ENCODE measurements around the gene PAX2.
"Not testable (repeated sequence)": the region's sequence is repeated elsewhere in the genome, so short reads cannot be mapped to it uniquely, and the experiment has no call there.

PAX2 gene

DNA sequence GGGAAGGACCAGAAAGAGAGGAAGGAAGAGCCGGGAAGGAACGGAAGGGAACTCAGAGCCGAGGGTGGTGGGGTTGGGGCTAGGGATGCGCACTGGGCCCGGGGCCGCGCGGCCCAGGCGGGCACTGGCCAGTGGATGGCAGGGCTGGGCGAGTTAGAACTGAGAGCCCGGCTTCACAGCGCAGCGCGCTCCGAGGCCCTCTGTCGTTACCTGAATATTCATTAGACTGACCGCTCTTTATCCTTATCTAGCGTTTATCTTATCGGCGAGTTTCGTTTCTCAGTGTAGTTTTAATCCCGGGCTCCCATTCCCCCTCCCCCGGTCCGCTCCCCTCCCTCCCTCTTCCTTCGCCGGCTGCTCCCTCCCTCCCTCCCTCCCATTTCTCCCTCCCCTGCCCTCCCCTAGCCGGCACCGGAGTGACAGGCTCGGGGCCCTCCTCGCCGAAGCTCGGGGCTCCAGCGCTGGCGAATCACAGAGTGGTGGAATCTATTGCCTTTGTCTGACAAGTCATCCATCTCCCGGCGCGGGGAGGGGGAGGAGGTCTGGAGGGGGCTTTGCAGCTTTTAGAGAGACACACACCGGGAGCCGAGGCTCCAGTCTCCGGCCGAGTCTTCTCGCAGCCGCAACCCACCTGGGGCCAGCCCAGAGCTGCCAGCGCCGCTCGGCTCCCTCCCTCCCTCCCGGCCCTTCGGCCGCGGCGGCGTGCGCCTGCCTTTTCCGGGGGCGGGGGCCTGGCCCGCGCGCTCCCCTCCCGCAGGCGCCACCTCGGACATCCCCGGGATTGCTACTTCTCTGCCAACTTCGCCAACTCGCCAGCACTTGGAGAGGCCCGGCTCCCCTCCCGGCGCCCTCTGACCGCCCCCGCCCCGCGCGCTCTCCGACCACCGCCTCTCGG, at the start of gene PAX2:
Gene PAX2 (plus strand): TSS at position 596 of the 895 bp plus-strand sequence. CDS start 679 bp downstream, outside the sequence.
- DNase-seq, result no peak

- no peak for DNase-seq
Observed at GRCh38 chr10:100696477-100696901, 48.9 kb upstream of the PAX2 start.

GRCh38 chr10:100697070-100697469, 48.3 kb upstream of the PAX2 start:
- no peak for DNase-seq

- DNase-seq, result no peak
Observed at GRCh38 chr10:100697631-100698030, 47.8 kb upstream of the PAX2 start.

GRCh38 chr10:100701704-100702103, 43.7 kb upstream of the PAX2 start:
- DNase-seq, result not testable (repeated sequence)

DNA sequence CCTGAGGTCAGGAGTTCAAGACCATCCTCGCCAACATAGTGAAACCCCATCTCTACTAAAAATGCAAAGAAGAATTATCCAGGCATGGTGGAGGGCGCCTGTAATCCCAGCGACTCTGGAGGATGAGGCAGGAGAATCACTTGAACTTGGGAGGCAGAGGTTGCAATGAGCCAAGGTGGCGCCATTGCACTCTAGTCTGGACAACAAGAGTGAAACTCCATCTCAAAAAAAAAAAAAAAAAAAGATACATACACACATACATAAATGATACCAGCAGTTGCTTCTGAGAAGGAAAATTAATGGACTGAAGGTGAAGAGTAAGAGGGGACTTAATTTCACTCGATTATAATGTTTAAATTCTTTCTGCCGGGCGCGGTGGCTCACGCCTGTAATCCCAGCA, 40.2 kb upstream of the PAX2 start:
- no peak for DNase-seq

GRCh38 chr10:100707261-100707848, 38.0 kb upstream of the PAX2 start:
- DNase-seq, result no peak

DNA sequence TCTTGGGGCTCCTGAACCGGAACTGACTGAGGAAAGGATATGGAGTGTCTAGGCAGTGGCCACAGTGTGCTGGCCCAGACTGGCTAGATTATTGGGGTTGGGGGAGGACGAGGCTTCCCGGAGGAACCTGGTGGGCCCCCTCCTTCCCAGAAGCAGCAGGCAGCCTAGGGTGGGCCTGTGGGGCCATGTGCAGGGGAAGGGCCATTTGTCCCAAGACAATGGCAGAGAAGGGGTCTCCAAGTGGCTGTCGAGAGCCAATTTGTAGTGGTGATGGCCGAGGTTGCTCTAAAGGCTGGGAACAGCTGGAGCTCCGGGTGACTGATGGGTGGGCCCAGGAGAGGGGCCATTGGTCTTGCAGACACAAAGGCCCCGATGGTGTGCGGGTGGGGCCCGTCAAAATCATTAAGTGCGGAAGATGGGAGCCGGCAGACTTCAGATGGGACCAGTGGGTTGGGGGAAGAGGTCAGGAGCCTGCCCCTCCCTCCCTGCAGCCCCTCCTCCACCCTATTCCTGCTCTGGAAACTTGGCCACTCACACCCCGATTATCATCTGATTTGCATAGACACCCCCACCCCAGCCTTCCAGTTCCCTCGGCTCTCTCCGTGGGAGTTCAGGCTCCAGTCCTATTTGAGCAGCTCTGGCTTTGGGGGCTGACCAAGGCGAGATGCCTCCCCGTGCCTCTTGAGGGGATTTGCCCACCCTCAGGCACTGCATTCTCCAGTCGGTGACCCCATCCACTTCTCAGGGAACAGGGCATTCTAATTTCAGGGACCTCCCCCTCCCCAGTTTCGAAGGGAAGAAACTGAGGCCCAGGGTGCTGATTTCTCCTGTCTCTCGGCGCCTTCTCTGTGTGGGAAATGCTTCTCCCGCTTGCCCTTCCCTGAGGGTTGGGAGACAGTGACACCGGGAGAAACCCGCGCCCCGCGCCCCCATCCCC, 36.0 kb upstream of the PAX2 start:
- no peak for DNase-seq

DNA sequence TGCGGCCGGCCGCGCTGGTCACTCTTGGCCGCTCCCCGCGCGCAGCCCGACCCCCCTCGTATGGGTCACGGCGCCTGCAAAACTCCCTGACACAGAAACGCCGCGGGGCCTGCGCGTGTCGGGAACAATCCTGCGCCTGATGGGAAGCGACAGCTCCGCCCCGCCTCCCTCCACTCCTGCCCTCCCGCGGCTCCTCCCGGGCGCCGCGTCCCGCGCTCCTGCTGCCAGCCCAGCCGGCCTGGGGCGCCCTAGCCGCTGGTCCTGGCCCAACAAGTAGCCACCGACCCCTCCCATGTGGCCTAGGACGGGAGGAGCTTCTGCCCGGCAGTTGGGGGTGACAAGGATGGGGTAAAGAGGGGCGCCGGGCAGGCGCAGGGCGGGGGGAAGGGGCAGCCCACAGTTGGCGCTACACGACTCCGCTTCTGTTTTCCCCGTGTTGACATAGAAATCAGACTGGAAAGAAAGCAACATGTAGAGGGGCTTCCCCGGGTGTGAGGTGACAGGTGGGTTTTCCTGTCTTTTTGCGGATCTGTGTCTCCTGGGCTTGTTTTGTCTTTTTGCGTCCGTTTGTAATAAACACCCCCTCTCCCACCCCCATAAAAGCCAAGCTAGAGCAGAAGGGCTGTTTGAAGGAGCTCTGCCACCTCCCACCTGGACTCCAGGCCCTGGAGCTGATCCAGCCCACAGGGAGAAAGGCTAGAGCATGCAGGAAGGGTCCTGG, 35.1 kb upstream of the PAX2 start:
- peak; percentile 12 for DNase-seq

DNA sequence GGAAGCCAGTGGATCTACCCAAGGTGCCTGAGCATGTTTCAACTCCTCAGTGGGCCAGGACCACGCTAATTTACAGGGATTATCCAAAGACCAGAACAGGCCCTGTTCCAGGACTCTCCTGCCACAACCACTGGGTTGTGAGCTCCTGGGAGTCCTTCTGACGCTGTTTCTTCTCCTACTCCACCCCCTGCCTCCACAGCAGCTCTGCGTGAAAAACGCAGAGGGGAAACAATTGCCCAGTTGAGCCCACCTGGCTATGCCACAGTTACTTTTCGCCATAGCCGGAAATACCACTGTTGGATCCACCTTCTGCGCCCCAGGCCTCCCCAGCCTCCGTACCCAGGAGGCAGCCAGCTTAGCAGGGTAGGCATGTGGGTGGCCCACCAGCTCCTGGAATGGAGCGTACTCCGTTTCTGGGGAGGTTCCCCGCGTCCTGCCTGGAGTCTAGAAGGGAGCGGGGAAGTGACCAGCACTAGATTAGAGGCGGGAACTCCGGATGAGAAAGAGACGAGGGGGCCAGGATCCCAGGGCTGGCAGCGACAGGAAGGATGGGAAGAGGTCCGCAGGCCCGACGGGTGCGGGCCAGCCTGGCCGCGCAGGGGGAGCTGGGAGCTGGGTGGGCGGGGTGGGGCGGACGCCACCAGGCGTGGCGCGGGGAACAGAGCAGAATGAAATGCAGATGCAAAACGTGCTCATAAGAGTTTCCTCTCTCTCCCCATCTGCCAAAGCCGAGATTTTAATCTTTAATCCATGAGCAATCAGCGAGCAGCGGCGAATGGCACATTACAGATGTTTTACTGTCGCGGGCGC, 32.1 kb upstream of the PAX2 start:
- DNase-seq, result no peak

- DNase-seq, result no peak
Observed at GRCh38 chr10:100713859-100714565, 31.4 kb upstream of the PAX2 start.

GRCh38 chr10:100714566-100714950, 30.8 kb upstream of the PAX2 start:
- DNase-seq, result no peak

DNA sequence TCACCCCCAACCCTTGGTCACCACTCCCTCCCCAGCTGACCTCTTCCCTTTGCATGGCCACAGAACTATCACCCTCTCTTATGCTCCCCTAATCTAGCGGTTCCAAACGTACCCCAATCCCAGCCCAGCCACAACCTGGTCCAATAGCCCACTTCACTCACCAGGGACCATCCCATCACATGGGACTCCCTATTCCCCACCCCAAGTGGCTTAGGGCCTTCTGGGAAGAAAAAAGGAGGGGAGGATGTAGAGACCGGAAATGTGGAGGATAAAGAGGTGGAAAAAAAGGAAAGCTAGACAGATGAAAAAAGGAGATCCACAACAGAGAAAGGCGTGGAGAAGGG, 30.3 kb upstream of the PAX2 start:
- DNase-seq, result no peak

DNA sequence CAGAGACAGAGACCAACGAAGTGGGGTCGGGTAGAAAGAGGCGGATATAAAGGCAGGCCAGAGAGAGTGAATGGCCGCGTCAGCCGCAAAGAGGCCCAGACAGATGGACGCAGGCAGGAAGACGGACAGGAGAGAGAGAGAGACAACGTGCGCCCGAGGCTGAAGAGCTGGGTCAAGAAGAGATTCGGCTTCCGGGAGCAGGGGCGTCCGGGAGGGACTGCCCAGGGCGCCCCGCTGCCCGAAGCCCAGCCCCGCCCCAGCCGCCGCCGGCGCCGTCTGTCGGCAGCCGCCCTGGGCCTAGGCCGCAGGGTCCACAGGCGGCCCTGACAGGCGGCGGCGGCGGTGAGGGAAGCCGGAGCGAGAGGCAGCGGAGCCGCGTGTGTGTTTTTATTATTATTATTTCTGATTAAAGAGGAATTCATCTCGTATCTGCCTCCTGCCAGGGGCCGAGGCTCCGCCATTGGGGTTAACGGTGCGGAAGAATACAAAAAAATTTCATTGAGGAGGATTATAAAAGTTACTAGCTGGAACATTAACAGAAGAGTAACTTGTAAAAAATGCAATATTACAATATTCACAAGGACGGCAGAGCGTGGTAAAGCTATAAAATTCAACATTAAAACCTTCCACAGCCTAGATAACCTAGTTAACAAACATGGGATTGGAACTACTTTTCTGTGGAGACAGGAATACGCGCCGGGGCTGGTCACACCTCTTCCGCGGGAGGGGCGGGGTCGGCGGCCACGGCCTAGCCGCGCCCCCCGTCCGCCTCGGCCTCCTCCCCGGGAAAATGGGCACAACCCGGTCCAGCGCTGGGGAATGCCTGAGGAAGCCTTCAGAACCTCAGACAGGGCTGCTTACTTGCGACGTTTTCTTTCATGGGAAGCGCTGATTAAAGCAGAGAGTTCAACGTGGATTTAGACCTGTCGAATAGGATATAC, 29.7 kb upstream of the PAX2 start:
- DNase-seq, result no peak

GRCh38 chr10:100717166-100717565, 28.2 kb upstream of the PAX2 start:
- DNase-seq, result no peak

GRCh38 chr10:100718197-100718742, 27.1 kb upstream of the PAX2 start:
- DNase-seq, result no peak

DNA sequence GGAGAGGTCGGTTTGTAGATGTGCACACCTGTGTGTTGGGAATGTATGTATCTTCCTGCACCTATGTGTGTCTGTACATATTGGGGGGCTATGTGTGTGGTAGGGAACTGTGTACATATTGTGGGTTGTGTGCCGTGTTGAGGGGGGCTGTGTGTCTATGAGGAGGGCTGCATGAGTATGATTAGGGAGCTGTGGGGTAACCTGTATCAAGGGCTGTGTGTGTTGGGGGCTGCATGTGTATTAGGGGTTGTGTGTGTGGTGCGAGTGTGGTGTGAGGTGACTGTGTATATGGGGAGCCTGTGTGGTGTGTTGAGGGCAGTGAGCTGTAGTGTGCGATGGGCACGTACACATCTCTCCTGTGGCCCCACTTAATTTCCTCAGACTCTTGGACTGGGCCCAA, 22.2 kb upstream of the PAX2 start:
- no peak for DNase-seq

- no peak for DNase-seq
Observed at GRCh38 chr10:100723770-100724530, 21.4 kb upstream of the PAX2 start.

DNA sequence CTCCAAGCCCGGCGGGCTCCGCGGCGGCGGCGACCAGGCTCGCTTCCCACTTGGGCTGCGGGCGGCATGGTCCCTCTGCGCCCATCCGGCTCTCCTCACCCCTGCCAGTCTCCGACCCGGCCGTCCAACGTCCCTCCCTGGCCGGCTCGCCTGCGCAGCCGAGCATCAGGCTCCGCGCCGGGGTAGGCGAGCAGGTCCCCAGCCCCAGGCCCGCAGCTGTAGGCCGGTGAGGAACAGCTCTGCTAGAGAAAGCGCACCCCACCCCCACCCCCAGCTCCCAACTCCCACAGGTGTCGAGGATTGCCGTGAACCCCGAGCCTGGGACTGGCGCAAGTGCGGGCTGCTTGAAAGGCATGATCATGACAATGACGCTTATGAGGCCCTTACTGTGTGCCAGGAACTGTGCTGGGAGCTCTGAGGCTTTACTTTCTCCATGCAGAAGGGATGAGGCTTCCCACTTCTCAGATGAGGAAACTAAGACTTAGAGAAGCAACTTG, 20.8 kb upstream of the PAX2 start:
- no peak for DNase-seq
